HepG2 (cell line): ENCODE data around the gene WDR13. TPM values are rescaled to one million over a fixed set of nuclear protein-coding genes. Genes with fewer than 3 reads are reported as not detected.
A peak's percentile ranks its signal among the peaks of the same experiment; 100 is the strongest.

Experiments
- ATAC-seq: fragments of 200-7000 bp; cut with Tn5 transposase; 3 replicates; pipeline ENCODE4 v1.9.1; 2020; ENCODE audit warnings: mild to moderate bottlenecking, moderate library complexity
- BruUV-seq: library from RNA; stranded (reverse); fragments of 400-500 nt; replicated peaks from 2 replicates; lab custom pipeline; 2021; lab: Mats Ljungman, UMichigan
- CTCF ChIA-PET: fragments of 300-600 bp; formaldehyde crosslinking; extraction: SDS; loops from one replicate; lab custom pipeline; 2021; ENCODE audit warnings: low total read pairs, inconsistent platforms, low intra/inter-chr PET ratio; lab: Yijun Ruan, JAX
- POLR2A ChIA-PET: fragments of 350-600 bp; sonication (Branson Sonifier 250); formaldehyde crosslinking; loops from one replicate; lab custom pipeline; 2020; ENCODE audit warnings: antibody characterized with exemption, inconsistent platforms; lab: Yijun Ruan, JAX
- DNase-seq: peaks from one replicate; pipeline ENCODE4 v3.0.0-alpha.2; 2015; ENCODE audit warnings: low spot score
- FAIRE-seq: peaks from 3 replicates; lab custom pipeline; 2011; peaks lifted over from hg19 to GRCh38; lab: Jason Lieb, UNC
- H2AFZ ChIP-seq: one replicate; pipeline ENCODE4 v1.6.1; 2011; ENCODE audit warnings: low read length, inconsistent platforms
- H3K27ac ChIP-seq: fragments of 300-600 bp; 3 replicates; pipeline ENCODE4 v1.8.0; 2011; ENCODE audit warnings: mixed run types, mild to moderate bottlenecking, mixed read lengths, low read length, inconsistent platforms; ENCODE audit not compliant: insufficient read depth; ENCODE audit errors: extremely low read length
- H3K27me3 ChIP-seq, 2 experiments: fragments of 200-600 bp in 1 of 2; 2 replicates in 1 of 2; 3 replicates in 1 of 2; pipeline versions ENCODE4 v1.6.0 to v1.8.0; 2011; ENCODE audit warnings: low read length in 2 of 2, mild to moderate bottlenecking in 2 of 2, moderate library complexity in 2 of 2, inconsistent platforms in 1 of 2; ENCODE audit not compliant: insufficient read depth in 2 of 2, control insufficient read depth in 1 of 2
- H3K36me3 ChIP-seq, 2 experiments: fragments of 200-600 bp in 1 of 2; replicated peaks in 1 of 2; 2 replicates in 1 of 2; 3 replicates in 1 of 2; pipeline versions ENCODE4 v1.5.1 to v1.8.0; 2011; ENCODE audit warnings: low read length in 2 of 2, inconsistent platforms in 1 of 2; ENCODE audit not compliant: insufficient read depth in 2 of 2, control insufficient read depth in 1 of 2
- H3K4me1 ChIP-seq: 2 replicates; pipeline ENCODE4 v1.5.1; 2012; ENCODE audit warnings: low read length, inconsistent platforms; ENCODE audit not compliant: insufficient read depth
- H3K4me2 ChIP-seq: 2 replicates; pipeline ENCODE4 v1.6.0; 2011; ENCODE audit warnings: low read depth, low read length, inconsistent platforms
- H3K4me3 ChIP-seq, 3 experiments: fragments of 200-600 bp in 1 of 3; sonication (generic), shearing (Covaris generic) in 1 of 3; replicated peaks in 1 of 3; 2 replicates each; pipeline ENCODE4 v1.5.1; 2011 to 2016; ENCODE audit warnings: low read length in 3 of 3, inconsistent platforms in 2 of 3, low read depth in 2 of 3, mild to moderate bottlenecking in 2 of 3, control low read depth in 1 of 3, mixed read lengths in 1 of 3; ENCODE audit not compliant: insufficient read depth in 1 of 3
- H3K79me2 ChIP-seq: one replicate; pipeline ENCODE4 v1.6.1; 2011; ENCODE audit warnings: low read length, inconsistent platforms; ENCODE audit not compliant: insufficient read depth
- H3K9ac ChIP-seq: 2 replicates; pipeline ENCODE4 v1.6.0; 2011; ENCODE audit warnings: mild to moderate bottlenecking, low read depth, low read length, inconsistent platforms; ENCODE audit not compliant: insufficient read depth
- H3K9me3 ChIP-seq: 2 replicates; pipeline ENCODE4 v1.5.1; 2012; ENCODE audit warnings: mild to moderate bottlenecking, low read length
- H4K20me1 ChIP-seq: 2 replicates; pipeline ENCODE4 v1.6.0; 2011; ENCODE audit warnings: inconsistent platforms, mild to moderate bottlenecking, low read length, moderate library complexity; ENCODE audit not compliant: insufficient read depth
- ATF7 ChIP-seq, 2 experiments: fragments of 450-650 bp in 1 of 2; sonication (generic) in 1 of 2; formaldehyde crosslinking in 1 of 2; IDR thresholded peaks; 2 replicates each; pipeline versions ENCODE4 v1.4.0 to v1.6.1; 2016 to 2020; ENCODE audit warnings: antibody characterized with exemption in 1 of 2, mild to moderate bottlenecking in 1 of 2, missing genetic modification reagents in 1 of 2
- CREB1 ChIP-seq, 2 experiments: fragments of 450-650 bp in 1 of 2; IDR thresholded peaks; 2 replicates each; pipeline ENCODE4 v1.6.1; 2016 to 2017; ENCODE audit warnings: control low read depth in 1 of 2, mild to moderate bottlenecking in 1 of 2, missing compliant biosample characterization in 1 of 2, missing genetic modification characterization in 1 of 2
- ISX ChIP-seq: sonication (generic); formaldehyde crosslinking; conservative IDR thresholded peaks from 2 replicates; pipeline ENCODE4 v1.5.0; 2020; ENCODE audit warnings: missing genetic modification reagents
- MAFG ChIP-seq: sonication (generic); formaldehyde crosslinking; IDR thresholded peaks from 2 replicates; pipeline ENCODE4 v1.5.1; 2020; ENCODE audit warnings: mild to moderate bottlenecking, missing genetic modification reagents
- SALL2 ChIP-seq: sonication (generic); formaldehyde crosslinking; IDR thresholded peaks from 2 replicates; pipeline ENCODE4 v1.8.1; 2023; ENCODE audit warnings: mild to moderate bottlenecking, missing genetic modification reagents, inconsistent platforms
- ZBTB21 ChIP-seq: sonication (generic); formaldehyde crosslinking; IDR thresholded peaks from 2 replicates; pipeline ENCODE4 v1.4.0; 2020; ENCODE audit warnings: missing genetic modification reagents
- ZBTB7B ChIP-seq: sonication (generic); formaldehyde crosslinking; IDR thresholded peaks from 2 replicates; pipeline ENCODE4 v1.4.0; 2020; ENCODE audit warnings: missing genetic modification reagents
- ZNF160 ChIP-seq: sonication (generic); formaldehyde crosslinking; IDR thresholded peaks from 2 replicates; pipeline ENCODE4 v1.8.0; 2022; ENCODE audit warnings: mild to moderate bottlenecking, inconsistent platforms, missing genetic modification reagents
- WGBS: methylation state at CpG from one replicate; pipeline ENCODE4 v1.1.6; 2017; ENCODE audit warnings: low lambda C conversion rate; 5-methylcytosine and 5-hydroxymethylcytosine counted together
- in situ Hi-C: cut with HindIII; loops from 2 replicates; pipeline ENCODE4 v1.10.0; 2017; ENCODE audit warnings: low pct_unique_long_range_greater_than_20kb; ENCODE audit not compliant: extremely low pct_ligation_motif_present
- intact Hi-C: fragments of 100-400 bp; cut with micrococcal nuclease; formaldehyde crosslinking; loops from one replicate; pipeline ENCODE4 v1.10.0; 2022; ENCODE audit not compliant: unreplicated experiment
- polyA plus RNA-seq, 8 experiments: library from polyadenylated mRNA; depleted of rRNA in 3 of 8; stranded (reverse) in 7 of 8; unstranded in 1 of 8; fragments of >200 nt; fragmentation: Illumina TruSeq in 4 of 8; extraction: Trizol in 4 of 8; gene quantifications; 2 replicates each; pipeline versions ENCODE4 v1.2.1 to v1.2.3, GENCODE V29; 2011 to 2016; ENCODE audit warnings: low read depth in 4 of 8, missing spikeins in 1 of 8, mixed read lengths in 1 of 8; ENCODE audit not compliant: insufficient read depth in 1 of 8
- total RNA-seq, 5 experiments: library from RNA; depleted of rRNA; stranded (reverse); fragments of >200 nt; fragmentation: Illumina TruSeq; extraction: Trizol; gene quantifications; 2 replicates each; pipeline ENCODE4 v1.2.3, GENCODE V29; 2016; ENCODE audit warnings: low read depth in 1 of 5

The WDR13 gene
- total and polyA plus RNA-seq, 2 of the 13 experiments (the other 11 are each of a cell fraction or from before 2014, with no cell fraction given) = 28.7 to 37.1 TPM

DNA sequence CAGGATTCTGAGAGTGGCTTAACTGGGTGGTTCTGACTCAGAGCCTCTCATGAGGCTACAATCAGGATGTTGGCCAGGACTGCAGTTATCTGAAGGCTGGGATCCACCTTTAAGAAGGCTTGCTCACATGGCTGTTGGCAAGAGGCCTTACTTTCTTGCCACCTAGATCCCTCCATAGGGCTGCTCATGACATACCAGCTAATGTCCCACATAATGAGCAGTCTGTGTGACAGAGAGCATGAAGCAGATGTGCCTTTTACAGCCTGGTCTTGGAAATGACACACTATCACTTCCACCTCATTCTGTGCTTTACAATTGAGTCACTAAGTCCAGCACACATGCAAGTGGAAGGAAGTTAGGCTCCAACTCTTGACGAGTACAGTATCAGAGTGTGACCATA lies 27.3 kb upstream of the WDR13 start:
- FAIRE-seq = no peak
- H3K4me2 ChIP-seq = no peak overlapping the region

GRCh38 chrX:48573690-48574269 lies 23.5 kb upstream of the WDR13 start:
- DNase-seq (no peak), ATAC-seq (no peak), FAIRE-seq (no peak)
- no peaks in the 10 kb centered on the region; a peak in 1 of 5 replicates for H3K27me3 ChIP-seq
- H4K20me1 ChIP-seq = peaks cover 6% of the 10 kb centered on the region
- H3K79me2 ChIP-seq = peaks cover 16% of the 10 kb centered on the region
- peaks cover 24% of the 10 kb centered on the region for H3K4me1 ChIP-seq
- H3K4me3 ChIP-seq = peak overlapping the region; percentile 42 to 79 (median 73)
- POLR2A ChIA-PET = interaction anchor here (0.6 to 1.8 kb wide), 15 partner anchors 8 to 1797 kb away, joined by 3 to 28 read pairs (median 6); partner anchors contain the start of genes EBP and TBC1D25
- in situ Hi-C loops (no loop called here), intact Hi-C loops (no loop called here)
- BruUV-seq = TSS peak; percentile 89
- CTCF ChIA-PET = no interaction called here
- 52% methylated on average over 19 of the region's 19 CpGs for WGBS
- peaks cover 4 to 27% of the 10 kb centered on the region in 2 experiments; a peak in 4 of 5 replicates for H3K36me3 ChIP-seq
- peak overlapping the region; percentile 88 for H3K4me2 ChIP-seq
- H3K9ac ChIP-seq = peak overlapping the region; percentile 97
- H2AFZ ChIP-seq = peak overlapping the region; percentile 86
- peak overlapping the region; percentile 97 for H3K27ac ChIP-seq
- no peaks in the 10 kb centered on the region for H3K9me3 ChIP-seq
- TF ChIP-seq ZBTB21 (CRISPR knock-in tag) (peak; percentile 33; the same call in 1 of the 2 replicates), SALL2 (0 out of 2 replicates have a peak, but pooled peaks have one; percentile 29), CREB1 (IDR thresholded peaks at IDR 0.05) (peak; percentile 47; the same call in 1 of the 2 replicates), CREB1 (CRISPR knock-in tag; IDR thresholded peaks at IDR 0.05) (no peak), MAFG (no peak), ZBTB7B (CRISPR knock-in tag) (no peak), ATF7 (IDR thresholded peaks at IDR 0.05) (peak; percentile 32; the same call in 1 of the 2 replicates), ATF7 (CRISPR knock-in tag; IDR thresholded peaks at IDR 0.05) (no peak)
- TF ChIP-seq, all 625 proteins: peak for 4

More for the DNA sequence above, 27.3 kb upstream of the WDR13 start:
- Histone ChIP-seq H3K27me3 (no peaks in the 10 kb centered on the region; a peak in 1 of 5 replicates), H3K4me3 (no peak overlapping the region), H3K36me3 (peaks cover 0 to under 1% of the 10 kb centered on the region in 2 experiments; a peak in 1 of 5 replicates), H3K79me2 (peaks cover 3% of the 10 kb centered on the region), H4K20me1 (no peaks in the 10 kb centered on the region), H3K4me1 (no peaks in the 10 kb centered on the region), H3K9ac (no peak overlapping the region), H2AFZ (no peak overlapping the region), H3K27ac (no peak overlapping the region), H3K9me3 (no peaks in the 10 kb centered on the region)
- ATAC-seq (no peak), DNase-seq (no peak)
- no TSS peak for BruUV-seq
- ChIA-PET POLR2A (no interaction called here), CTCF (no interaction called here)
- 89% methylated on average over 1 of the region's 1 CpG for WGBS
- TF ChIP-seq ZNF160 (CRISPR knock-in tag) = no peak
- no peak for TF ChIP-seq ISX (CRISPR knock-in tag)
- intact Hi-C loops (no loop called here), in situ Hi-C loops (no loop called here)
